GF-D8 (cell line): ENCODE measurements around the gene SGSH.
"Not testable (repeated sequence)": the region's sequence is repeated elsewhere in the genome, so short reads cannot be mapped to it uniquely, and the experiment has no call there.

Experiments
- DNase-seq: peaks from one replicate; lab custom pipeline; 2025; lab: John Stamatoyannopoulos, UW

SGSH gene

DNA sequence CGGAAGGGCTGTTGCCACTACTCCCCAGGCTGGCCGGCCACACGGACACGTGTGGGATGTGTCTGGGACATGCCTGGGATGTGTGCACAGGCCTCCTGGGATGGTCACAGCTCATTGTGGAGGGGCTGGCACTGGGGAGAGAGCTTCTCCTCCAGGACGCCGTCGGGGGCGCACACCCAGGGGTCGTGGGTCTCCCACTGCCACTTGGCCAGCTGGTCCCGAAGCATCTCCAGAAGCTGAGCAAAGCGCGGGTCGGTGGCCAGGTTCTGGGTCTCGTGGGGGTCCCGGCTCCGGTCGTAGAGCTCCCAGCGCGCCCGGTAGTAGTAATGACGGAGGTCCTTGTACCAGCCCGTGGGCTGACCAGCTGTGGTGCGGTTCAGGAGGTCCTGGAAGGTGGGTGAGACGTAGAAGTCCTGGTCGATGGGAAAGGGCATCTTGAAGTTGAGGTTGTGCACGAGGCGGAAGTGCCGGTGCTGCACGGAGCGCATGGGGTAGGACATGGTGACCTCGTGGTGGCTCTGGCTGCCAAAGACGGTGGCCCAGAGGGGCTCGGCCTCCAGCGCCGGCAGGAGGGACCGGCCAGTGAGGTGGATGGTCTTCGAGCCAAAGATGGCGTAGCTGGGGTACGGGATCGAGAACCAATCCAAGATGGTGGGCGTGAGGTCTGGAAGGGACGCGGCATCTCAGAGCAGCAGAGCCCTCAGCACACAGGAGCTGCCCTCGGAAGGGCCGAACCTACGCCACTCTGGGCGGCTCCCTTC, 9.6 kb downstream of the SGSH start:
- DNase-seq: no peak

DNA sequence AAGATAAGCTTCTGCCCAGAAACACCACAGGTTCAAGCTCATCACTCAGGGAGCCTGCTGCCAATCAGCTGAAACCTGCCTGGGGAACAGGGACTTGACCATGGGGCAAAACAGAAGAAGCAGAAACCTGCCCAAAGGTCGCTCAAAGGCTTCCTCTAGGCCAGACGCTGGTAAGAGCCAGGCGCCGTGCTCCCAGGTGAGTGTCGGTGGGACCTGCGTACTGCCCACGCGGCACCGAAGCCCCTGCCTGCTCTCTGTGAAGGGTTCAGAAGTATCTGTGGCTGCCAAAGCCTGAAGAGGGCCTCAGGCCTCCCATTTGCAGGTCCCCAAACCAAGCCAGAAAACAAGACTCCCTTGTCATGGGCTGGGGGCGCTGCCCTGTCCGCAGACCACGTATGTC, 10.4 kb downstream of the SGSH start:
- DNase-seq: no peak

DNA sequence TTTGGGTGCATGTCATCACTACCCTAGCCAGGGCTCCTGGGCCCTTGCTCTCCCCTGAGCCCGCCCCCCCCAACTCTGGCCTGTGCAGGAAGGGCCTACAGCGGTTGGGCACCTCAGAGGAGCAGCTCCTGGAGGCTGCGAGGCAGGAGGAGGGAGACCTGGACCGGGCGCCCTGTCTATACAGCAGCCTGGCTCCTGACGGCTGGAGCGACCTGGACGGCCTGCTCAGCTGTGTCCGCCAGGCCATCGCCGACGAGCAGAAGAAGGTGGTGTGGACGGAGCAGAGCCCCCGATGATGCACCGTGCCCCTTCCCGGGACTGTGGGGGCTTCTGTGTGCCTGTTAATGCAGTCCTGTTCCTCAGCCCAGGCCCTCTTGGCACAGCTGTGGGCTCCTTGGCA, 12.1 kb downstream of the SGSH start:
- no peak for DNase-seq

DNA sequence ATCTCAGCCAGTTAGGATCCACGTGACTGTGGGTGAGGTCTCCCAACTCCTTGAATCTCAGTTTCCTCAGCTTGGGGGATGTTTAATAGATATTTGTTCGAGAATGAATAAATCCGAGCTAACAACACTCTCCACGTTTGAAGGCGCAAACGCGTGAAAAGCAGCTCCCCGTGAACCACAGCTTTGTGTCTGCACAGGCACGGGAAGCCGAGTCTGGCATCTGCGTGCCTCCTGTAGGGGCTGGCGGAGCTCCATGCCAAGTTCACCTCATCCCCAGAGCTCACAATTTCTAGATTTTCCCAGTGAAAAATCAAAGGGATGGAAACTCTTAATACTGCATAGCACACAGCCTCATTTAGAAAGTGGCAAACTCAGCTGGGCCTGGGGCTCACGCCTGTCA, 14.3 kb downstream of the SGSH start:
- no peak for DNase-seq

DNA sequence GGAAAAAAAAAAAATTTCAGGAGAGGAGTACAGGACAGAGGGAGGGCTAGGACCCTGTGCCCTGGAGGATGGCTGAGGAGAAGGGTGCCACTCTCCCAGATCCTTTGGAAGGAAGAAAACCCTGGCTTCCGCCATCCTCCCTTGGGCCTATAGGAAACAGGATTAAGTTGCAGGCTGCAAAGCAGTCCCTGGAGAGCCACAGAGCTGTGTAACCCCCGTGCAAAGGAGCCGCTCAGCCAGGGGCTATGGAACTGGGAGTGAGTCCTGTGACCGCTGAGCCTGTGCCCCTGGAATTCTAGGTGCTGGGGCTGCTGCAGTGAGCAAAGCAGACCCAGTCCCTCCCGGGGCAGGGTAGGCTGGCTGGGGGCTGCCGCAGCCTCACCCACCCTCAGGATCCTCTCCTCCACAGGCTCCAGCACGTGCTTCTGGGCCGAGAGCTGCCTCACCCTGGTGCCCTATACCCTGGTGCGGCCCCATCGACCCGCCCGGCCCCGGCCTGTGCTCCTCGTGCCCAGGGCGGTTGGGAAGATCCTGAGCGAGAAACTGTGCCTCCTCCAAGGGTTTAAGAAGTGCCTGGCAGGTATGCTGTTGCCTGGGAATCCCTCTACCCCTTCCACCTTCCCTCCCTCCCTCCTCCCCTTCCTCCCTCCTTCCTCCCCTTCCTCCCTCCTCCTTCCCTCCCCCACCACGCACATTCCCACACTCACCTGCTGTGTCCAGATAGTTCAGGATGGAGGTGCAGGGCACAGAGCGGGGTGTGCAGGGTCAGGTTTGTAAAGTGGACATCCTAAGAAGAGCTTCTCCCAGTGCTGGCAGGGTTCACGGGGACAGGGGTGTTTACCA, 15.3 kb downstream of the SGSH start:
- no peak for DNase-seq

DNA sequence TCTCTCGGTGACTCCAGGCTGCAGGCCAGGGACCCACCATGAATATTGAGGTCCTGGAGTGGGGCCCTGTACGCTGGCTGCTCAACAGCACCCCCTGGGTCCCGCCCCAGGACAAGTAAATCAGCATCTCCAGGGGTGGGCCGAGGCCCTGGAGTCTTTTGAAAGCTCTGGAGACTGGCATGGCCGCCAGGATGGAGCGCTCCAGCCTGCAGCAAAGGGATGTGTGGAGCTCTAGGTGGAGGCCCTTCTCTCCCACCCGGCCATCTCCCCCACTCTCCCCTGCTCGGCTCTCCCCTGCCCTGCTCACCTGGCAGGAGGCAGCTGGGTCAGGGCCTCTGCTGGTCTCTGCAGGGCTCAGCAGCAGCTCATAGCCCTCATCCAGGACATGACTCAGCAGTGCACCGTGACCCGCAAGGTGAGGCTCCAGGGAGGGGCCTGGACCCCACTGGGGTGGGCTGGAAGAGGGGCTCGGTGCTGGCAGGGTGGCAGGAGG, 16.6 kb downstream of the SGSH start:
- no peak for DNase-seq

DNA sequence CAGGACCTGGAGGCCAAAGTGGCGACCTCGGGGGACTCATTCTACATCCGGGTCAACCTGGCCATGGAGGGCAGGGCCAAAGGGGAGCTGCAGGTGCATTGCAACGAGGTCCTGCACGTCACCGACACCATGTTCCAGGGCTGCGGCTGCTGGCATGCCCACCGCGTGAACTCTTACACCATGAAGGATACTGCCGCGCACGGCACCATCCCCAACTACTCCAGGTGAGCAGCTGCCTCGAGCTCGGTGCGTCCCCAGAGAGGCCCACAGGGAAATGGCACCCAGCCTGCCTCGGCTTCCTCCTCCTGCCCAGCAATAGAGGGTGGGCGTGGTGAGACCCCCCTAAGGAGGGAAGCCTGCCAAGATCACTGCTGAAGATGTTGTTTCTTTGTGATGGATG, 17.9 kb downstream of the SGSH start:
- no peak for DNase-seq

DNA sequence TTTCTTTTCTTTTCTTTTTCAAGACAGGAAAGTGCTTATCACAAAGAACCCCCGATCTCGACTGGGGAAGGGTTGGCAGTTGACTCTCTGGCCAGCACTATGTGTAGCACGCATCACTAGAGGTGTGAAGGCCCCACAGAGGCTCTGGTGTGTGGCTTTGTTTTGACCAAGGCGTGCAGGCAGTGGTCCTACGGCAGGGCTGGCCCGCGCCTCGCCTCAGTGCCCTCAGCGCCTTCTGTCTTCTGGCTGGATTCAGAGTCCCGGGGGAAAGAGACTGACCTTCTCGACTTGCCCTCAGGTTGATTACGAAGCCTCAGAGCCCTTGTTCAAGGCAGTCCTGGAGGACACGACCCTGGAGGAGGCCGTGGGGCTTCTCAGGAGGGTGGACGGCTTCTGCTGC, 18.7 kb downstream of the SGSH start:
- DNase-seq: no peak

DNA sequence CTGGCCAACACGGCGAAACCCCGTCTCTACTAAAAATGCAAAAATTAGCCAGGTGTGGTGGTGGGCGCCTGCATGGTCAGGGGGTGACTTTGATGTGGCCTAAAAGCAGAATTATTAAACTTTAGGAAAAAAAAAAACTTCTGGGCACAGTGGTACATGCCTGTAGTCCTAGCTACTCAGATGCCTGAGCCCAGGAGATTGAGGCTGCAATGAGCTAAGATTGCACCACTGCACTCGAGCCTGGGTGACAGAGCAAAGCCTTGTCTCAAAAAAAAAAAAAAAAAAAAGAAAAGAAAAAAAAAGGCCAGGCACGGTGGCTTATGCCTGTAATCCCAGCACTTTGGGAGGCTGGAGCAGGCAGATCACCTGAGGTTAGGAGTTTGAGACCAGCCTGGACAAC, 20.8 kb downstream of the SGSH start:
- DNase-seq: not testable (repeated sequence)

DNA sequence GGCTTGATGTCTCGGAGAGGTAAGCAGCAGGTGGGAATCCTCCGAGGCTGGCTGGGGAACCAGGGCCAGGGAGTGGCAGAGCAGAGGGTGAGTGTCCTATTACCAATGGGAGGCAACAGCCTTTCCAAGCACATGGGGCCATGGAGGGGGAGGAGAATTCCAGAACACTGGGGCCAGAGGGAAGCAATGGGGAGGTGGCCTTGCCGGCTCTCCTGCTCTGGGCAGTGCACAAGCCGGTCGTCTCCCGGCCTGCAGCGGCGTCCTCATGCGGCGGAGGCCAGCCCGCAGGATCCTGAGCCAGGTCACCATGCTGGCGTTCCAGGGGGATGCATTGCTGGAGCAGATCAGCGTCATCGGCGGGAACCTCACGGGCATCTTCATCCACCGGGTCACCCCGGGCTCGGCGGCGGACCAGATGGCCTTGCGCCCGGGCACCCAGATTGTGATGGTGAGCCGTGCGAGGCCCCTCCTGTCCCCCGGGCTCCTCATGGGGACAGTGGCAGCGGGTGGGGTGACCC, 21.9 kb downstream of the SGSH start:
- DNase-seq: no peak

DNA sequence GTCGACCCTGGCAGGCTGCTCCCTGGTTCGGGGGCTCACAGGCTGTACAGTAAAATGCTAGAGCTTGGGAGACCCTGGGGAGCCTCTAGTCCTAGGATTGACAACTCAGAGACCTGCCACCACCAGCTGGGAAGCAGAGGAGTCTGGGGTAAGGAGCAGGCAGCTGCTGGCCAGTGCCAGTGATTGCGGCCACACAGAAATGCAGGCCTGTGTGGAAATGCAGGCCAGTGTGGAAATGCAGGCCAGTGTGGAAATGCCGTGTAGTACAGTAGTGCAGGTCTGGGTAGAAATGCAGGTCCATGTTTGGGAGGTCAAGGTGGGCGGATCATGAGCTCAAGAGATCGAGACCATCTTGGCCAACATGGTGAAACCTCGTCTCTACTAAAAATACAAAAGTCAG, 23.5 kb downstream of the SGSH start:
- DNase-seq: no peak

DNA sequence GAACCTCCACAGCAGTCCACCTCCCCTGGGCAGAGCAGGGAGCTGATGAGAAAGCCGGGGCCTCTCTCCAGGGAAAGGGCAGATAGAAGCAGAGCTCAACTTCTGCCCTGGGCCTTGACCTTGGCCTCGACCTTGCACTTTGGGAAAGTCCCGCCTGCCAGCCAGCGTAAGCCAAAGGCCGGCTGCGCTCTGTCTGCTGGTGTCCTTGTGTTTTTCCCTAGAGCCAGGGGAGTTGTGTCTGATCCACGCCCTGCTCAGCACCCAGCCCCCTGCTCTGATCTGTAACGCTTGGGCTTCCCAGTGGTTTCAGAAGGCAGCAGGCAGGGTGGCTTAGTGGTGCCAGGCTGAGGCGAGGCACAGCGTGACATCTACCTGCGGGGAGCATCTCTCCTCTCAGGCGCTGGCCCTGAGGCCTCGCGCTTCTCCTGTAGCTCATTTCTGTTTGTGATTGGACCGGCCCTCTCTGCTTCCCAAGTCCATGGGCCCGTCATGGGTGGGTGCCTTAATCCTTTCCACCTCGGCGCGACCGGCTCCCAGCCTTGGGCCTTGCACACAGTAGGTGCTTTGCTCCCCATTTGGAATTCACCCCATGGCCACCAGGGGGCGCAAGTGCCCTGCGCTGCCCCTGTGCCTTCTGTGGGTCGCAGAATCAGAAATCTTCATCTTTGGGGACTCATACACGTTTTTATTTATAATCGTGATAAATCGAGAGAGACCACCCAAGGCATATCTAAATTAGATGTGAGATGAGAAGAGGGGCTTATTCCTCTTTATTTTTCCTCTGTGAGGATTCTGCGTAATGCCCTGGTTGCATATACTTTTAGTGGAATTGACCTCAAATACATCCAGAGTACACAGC, 24.2 kb downstream of the SGSH start:
- DNase-seq: no peak

DNA sequence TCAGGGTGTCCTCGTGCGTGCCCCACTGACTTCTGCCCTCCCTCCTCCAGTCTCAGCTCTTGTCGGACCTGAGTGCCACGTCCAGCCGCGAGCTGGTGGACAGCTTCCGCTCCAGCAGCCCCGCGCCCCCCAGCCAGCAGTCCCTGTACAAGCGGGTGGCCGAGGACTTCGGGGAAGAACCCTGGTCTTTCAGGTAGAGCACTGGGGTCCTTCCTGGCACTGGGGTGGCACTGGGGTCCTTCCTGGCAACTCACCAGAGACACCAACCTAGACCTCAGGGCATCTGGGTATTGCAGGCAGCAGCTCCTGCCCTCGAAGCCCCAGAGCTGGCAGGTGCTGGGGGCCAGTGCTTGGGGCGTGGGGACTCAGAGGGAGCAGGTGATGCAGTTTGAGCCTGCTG, 25.0 kb downstream of the SGSH start:
- no peak for DNase-seq

DNA sequence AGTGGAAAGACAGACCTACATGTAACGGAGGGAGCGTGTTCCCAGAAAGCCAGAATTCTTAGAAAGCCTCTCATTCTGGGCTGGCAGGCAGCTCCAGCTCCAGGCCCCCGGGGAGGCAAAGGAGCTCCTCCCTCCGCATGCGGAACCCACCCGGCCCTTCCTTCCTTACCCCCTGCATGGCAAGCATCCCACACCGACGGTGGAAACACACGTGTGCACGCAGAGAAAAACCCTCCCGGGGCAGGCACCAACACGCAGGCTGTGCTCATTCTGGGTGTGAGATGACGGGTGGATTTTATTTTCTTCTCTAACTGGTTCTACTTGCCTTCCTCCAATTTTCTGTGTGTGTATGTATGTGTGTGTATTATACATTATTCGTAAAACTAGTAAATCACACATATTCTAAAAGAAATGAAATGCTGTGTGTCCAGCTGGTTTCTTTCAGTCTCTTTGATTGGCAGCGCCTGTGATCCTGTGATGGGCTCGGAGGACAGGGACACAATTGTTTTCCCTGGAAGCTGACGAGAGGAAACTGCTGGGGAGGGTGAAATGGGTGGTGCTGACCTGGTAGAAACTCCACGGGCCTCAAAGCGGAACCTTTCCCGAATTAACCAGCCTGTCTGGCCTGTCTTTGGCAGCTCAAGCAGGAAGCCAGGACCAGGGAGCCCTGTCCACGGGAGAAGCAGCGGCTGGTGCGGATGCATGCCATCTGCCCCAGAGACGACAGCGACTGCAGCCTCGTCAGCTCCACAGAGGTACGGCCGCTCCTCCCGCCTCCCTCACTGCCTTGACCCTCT, 28.1 kb downstream of the SGSH start:
- DNase-seq: no peak

DNA sequence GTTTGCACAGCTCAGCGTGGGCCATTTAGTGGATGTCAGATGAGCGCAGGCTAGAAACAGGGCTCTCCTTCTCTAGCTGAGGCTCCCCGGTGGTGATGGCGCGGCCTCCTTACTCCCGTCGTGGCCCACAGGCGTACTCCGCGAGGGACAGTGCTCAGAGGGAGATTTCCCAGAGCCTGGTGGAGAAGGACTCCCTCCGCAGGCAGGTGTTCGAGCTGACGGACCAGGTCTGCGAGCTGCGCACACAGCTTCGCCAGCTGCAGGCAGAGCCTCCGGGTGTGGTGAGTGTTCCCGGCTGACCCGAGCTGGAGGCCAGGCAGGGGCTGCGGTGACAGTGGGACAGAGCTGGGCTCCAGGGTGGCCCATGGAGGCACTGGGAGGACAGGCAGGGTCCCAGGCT, 28.9 kb downstream of the SGSH start:
- no peak for DNase-seq

DNA sequence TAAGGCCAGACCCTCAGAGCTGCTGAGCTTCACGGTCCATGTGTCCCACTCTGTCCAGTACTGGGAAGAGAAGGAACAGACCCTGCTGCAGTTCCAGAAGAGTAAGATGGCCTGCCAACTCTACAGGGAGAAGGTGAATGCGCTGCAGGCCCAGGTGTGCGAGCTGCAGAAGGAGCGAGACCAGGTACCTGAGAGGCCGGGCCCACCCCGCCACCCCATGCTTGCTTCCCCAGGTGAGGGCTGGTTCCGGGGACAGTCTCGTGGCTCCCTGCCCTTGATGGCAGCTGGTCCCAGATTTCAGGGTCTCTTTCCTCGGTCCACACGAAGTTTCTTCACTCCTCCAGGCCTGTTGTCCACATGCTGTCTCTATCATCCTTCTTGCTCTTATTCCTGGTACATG, 29.4 kb downstream of the SGSH start:
- DNase-seq: no peak

DNA sequence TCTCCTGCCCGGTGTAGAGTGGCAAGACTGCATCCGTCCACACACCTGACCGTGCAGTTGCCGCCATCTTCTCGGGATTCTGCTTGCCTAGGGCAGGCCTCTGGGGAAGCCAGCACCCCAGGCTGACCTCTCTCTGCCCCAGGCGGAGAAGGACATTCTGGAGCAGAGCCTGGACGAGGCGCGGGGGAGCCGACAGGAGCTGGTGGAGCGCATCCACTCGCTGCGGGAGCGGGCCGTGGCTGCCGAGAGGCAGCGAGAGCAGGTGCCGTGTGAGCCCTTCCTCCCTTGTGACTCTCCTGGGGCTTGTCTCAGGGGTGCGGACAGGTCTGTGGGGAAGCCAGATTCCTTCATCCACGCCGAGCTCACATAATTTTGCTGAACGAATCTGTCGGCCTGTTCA, 30.5 kb downstream of the SGSH start:
- DNase-seq: no peak

DNA sequence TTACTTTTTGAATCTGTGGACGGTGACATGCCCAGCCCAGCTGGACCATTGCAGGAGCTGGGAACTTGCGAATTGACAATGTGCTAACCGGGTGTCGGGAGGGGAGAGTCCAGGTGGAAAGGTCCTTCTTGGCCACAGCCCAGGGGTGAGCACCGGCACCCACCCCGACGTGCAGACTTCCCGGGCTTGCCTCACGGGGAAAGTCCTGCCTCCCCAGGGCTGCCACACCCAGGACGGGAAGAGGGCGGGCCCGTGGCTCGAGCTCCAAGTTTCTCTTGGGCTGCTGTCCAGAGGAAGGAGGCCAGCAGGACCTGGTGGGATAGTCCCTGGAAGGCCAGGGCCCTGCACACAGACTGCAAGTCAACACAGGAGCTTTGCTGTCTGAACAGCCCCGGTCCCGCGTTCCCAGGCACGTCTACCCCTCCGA, 32.6 kb downstream of the SGSH start:
- DNase-seq: no peak

DNA sequence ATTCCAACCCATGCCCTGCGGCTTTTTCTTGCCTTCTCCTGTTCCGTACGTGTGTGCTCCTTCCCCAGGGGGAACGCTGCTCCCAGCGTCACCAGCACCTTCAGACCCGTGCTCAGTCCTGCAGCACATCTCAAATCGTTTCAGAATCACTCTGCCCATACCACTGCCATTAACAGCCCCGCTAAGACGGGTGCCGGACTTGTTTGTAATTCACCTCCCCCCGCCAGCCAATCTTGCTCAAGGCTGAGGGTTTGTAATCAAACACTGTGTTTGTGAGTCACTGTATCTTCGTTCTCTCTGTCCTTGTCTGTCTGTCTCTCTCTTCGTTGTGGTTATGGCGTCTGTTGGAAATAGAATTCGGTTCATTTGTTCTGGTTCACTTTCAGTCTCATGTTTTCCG, 33.0 kb downstream of the SGSH start:
- no peak for DNase-seq

DNA sequence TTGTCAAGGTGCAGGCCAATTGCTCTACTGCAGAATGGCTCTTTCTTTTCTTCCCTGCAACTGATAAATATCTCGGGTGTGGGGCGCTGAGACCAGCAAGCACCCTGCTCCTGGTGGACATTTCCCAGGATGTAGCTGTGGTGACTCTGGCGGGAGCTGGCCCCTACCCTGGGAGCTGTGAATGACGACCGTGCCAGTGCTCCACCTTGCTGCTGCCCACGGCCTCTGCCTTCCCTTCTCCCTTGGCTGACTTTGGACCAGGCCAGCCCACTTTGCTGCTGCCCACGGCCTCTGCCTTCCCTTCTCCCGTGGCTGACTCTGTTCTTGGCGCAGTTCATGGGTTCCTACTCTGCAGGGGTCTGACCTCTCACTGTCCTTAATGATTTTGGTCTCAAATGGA, 34.2 kb downstream of the SGSH start:
- no peak for DNase-seq

DNA sequence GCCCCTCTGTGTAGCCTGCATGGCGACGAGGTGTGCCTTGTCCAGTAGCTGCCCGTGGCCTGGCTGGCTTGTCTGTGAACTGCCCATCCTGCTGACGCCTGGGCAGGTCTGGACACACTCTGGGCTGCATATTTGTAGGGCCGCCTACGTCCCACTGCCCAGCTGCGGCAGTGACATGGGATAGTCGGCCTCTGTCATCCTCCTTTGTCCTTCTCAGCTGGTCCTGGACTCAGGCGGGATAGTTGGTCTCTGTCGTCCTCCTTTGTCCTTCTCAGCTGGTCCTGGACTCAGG, 35.8 kb downstream of the SGSH start:
- DNase-seq: no peak
